PC-9 (cell line): ENCODE data around the gene CD24. TPM values are rescaled to one million over a fixed set of nuclear protein-coding genes. Genes with fewer than 3 reads are reported as not detected.

Experiments
- BruUV-seq: library from RNA; stranded (reverse); fragments of 400-500 nt; replicated peaks from 2 replicates; lab custom pipeline; 2021; lab: Mats Ljungman, UMichigan
- CTCF ChIA-PET: fragments of 300-600 bp; sonication (Branson Sonifier 250); formaldehyde crosslinking; loops from one replicate; lab custom pipeline; 2022; ENCODE audit warnings: antibody characterized with exemption; lab: Charles Lee
- POLR2A ChIA-PET: fragments of 300-600 bp; sonication (Branson Sonifier 250); formaldehyde crosslinking; loops from one replicate; lab custom pipeline; 2022; ENCODE audit warnings: antibody characterized with exemption; ENCODE audit not compliant: unreplicated experiment; lab: Charles Lee
- DNase-seq, 2 experiments: peaks; one replicate each; pipeline versions ENCODE4 v3.0.0 to v3.0.0-alpha.2; 2015 to 2022; ENCODE audit warnings: mixed read lengths in 1 of 2
- H2AFZ ChIP-seq: fragments of 200-600 bp; sonication (generic); 2 replicates; pipeline ENCODE4 v1.8.1; 2017; ENCODE audit warnings: antibody characterized with exemption
- H3F3A ChIP-seq: fragments of 200-600 bp; sonication (generic); 2 replicates; pipeline ENCODE4 v1.8.1; 2017; ENCODE audit warnings: antibody characterized with exemption, mild to moderate bottlenecking, low read depth; ENCODE audit not compliant: insufficient read depth
- H3K27ac ChIP-seq: fragments of 200-600 bp; sonication (generic); 2 replicates; pipeline ENCODE4 v1.6.1; 2016; ENCODE audit warnings: mixed run types
- H3K27me3 ChIP-seq: fragments of 200-600 bp; sonication (generic); 2 replicates; pipeline ENCODE4 v1.6.1; 2016; ENCODE audit warnings: low read depth, mixed run types; ENCODE audit not compliant: insufficient read depth
- H3K36me3 ChIP-seq: fragments of 200-600 bp; sonication (generic); 2 replicates; pipeline ENCODE4 v1.6.1; 2016; ENCODE audit warnings: low read depth, mixed run types
- H3K4me1 ChIP-seq: fragments of 200-600 bp; sonication (generic); replicated peaks from 2 replicates; pipeline ENCODE4 v1.6.1; 2016; ENCODE audit warnings: mixed run types; ENCODE audit not compliant: insufficient read depth
- H3K4me2 ChIP-seq: fragments of 200-600 bp; sonication (generic); 2 replicates; pipeline ENCODE4 v1.6.1; 2017; ENCODE audit warnings: mixed run types
- H3K4me3 ChIP-seq: fragments of 200-600 bp; sonication (generic); 2 replicates; pipeline ENCODE4 v1.6.1; 2016; ENCODE audit warnings: mixed run types
- H3K79me2 ChIP-seq: fragments of 200-600 bp; sonication (generic); 2 replicates; pipeline ENCODE4 v1.6.1; 2017; ENCODE audit warnings: low read depth, mixed run types
- H3K9me2 ChIP-seq: fragments of 200-600 bp; sonication (generic); 2 replicates; pipeline ENCODE4 v1.8.1; 2017; ENCODE audit warnings: mild to moderate bottlenecking; ENCODE audit not compliant: insufficient read depth
- H3K9me3 ChIP-seq: fragments of 200-600 bp; sonication (generic); 2 replicates; pipeline ENCODE4 v1.8.1; 2016; ENCODE audit warnings: low read depth; ENCODE audit not compliant: insufficient read depth
- H4K20me1 ChIP-seq: fragments of 200-600 bp; sonication (generic); 2 replicates; pipeline ENCODE4 v1.8.1; 2017; ENCODE audit not compliant: insufficient read depth
- CTCF ChIP-seq: fragments of 200-600 bp; sonication (generic); conservative IDR thresholded peaks from 2 replicates; pipeline ENCODE4 v1.6.1; 2017; ENCODE audit warnings: mixed run types, antibody characterized with exemption, mild to moderate bottlenecking, moderate library complexity
- EZH2 ChIP-seq: fragments of 200-600 bp; sonication (generic); IDR thresholded peaks from 2 replicates; pipeline ENCODE4 v1.8.0; 2017; ENCODE audit warnings: antibody characterized with exemption, low read depth
- intact Hi-C: fragments of 100-400 bp; cut with micrococcal nuclease; formaldehyde crosslinking; loops from one replicate; pipeline ENCODE4 v1.10.0; 2022; ENCODE audit not compliant: unreplicated experiment
- total RNA-seq: library from RNA; stranded (reverse); gene quantifications from 2 replicates; pipeline ENCODE4 v1.2.3, GENCODE V29; 2021

CD24 gene
- total RNA-seq, 1 experiment from 2014 or later, result 93.4 TPM

- intact Hi-C loops, result no loop called here
- Histone ChIP-seq H3K4me3 (no peak overlapping the region), H4K20me1 (no peaks in the 10 kb centered on the region), H3K9me2 (no peaks in the 10 kb centered on the region; the same call in 1 of the 2 replicates), H3K9me3 (no peaks in the 10 kb centered on the region), H3K79me2 (peaks cover 6% of the 10 kb centered on the region; the same call in 1 of the 2 replicates), H3K27ac (no peak overlapping the region), H3K4me1 (no peaks in the 10 kb centered on the region), H3K4me2 (no peak overlapping the region), H3K27me3 (no peaks in the 10 kb centered on the region), H3K36me3 (no peaks in the 10 kb centered on the region; the same call in 1 of the 2 replicates), H3F3A (no peaks in the 10 kb centered on the region), H2AFZ (no peak overlapping the region)
- no peak for DNase-seq
- POLR2A ChIA-PET, result no interaction called here
- CTCF ChIA-PET, result interaction anchor here (0.7 kb wide), 1 partner anchor 9 kb away, joined by 4 read pairs; no protein-coding TSS in a partner anchor
- no peak for TF ChIP-seq EZH2
- no TSS peak for BruUV-seq
These were observed 6.5 kb downstream of the CD24 start for GRCh38 chr6:106967936-106968555.

- no peaks in the 10 kb centered on the region; the same call in 1 of the 2 replicates for H3K79me2 ChIP-seq
- H3K36me3 ChIP-seq, result no peaks in the 10 kb centered on the region; the same call in 1 of the 2 replicates
- no peak overlapping the region for H3K4me2 ChIP-seq
- BruUV-seq, result no TSS peak
- intact Hi-C loops, result no loop called here
- H3K27ac ChIP-seq, result no peak overlapping the region
- ChIA-PET CTCF (no interaction called here), POLR2A (interaction anchor here (0.7 kb wide), 1 partner anchor 356 kb away, joined by 4 read pairs; no protein-coding TSS in a partner anchor)
- no peaks in the 10 kb centered on the region for H3K27me3 ChIP-seq
- H3K9me2 ChIP-seq, result no peaks in the 10 kb centered on the region; the same call in 1 of the 2 replicates
- H3K4me3 ChIP-seq, result no peak overlapping the region
- H2AFZ ChIP-seq, result no peak overlapping the region
- H3K9me3 ChIP-seq, result no peaks in the 10 kb centered on the region
- no peak for DNase-seq
- H3F3A ChIP-seq, result no peaks in the 10 kb centered on the region
- no peak for TF ChIP-seq EZH2
- TF ChIP-seq CTCF, result no peak
- H3K4me1 ChIP-seq, result no peaks in the 10 kb centered on the region
- H4K20me1 ChIP-seq, result no peaks in the 10 kb centered on the region
These were observed 7.6 kb downstream of the CD24 start for GRCh38 chr6:106966671-106967640.

GRCh38 chr6:106966229-106966628, 8.3 kb downstream of the CD24 start:
- H3K79me2 ChIP-seq, result no peaks in the 10 kb centered on the region
- ChIA-PET POLR2A (no interaction called here), CTCF (no interaction called here)
- intact Hi-C loops, result no loop called here
- no peaks in the 10 kb centered on the region for H3K9me3 ChIP-seq
- H3K9me2 ChIP-seq, result no peaks in the 10 kb centered on the region; the same call in 1 of the 2 replicates
- H3K4me2 ChIP-seq, result no peak overlapping the region
- H3K27ac ChIP-seq, result no peak overlapping the region
- H3K27me3 ChIP-seq, result no peaks in the 10 kb centered on the region
- H3K4me3 ChIP-seq, result no peak overlapping the region
- H4K20me1 ChIP-seq, result no peaks in the 10 kb centered on the region
- no peak for TF ChIP-seq CTCF
- TF ChIP-seq EZH2, result no peak
- no TSS peak for BruUV-seq
- no peaks in the 10 kb centered on the region for H3K4me1 ChIP-seq
- no peak overlapping the region for H2AFZ ChIP-seq
- DNase-seq, result no peak
- H3F3A ChIP-seq, result no peaks in the 10 kb centered on the region
- H3K36me3 ChIP-seq, result no peaks in the 10 kb centered on the region
